ENCODE data around the gene FIGLA.
"Not testable (repeated sequence)": the region's sequence is repeated elsewhere in the genome, so short reads cannot be mapped to it uniquely, and the experiment has no call there.

FIGLA gene

DNA sequence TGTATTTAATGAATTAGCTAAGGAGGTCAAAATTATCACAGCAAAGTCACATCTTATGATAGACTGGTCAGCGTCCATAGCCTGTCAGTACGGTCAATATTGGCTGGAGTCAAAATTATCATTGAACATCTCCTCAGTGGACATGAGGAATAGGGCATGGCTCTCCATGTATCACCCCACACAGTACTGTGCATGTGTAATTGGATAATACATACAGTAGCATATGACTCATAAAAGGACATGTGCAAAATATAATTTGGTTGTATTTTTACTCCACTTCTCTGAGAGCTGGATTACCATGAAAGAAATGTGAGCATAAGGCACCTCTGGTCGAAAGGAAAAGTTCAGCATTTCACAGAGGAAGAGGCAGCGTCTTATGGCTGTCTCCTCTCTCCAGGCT, 47.4 kb downstream of the FIGLA start:
- DNase-seq, result no peak

GRCh38 chr2:70739492-70739891, 51.0 kb downstream of the FIGLA start:
- not testable (repeated sequence) for DNase-seq

DNA sequence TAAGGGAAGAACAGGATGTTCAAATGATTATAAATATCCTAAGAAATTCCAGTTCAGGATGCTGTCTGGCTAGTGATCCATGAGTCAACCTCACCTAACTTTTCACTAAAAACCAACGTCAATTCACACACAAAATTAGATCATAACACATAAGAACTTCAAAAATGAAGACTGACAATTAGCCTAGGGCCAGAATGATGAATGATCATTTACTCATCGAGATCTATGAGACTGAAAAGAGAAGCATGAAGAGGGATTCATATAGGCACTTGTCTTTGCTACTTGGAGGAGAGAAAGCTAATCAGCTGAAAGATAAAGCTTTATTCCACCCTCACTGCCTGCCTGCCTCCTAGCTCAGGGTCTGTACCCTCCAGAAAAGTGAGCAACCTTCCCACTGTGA, 52.3 kb downstream of the FIGLA start:
- DNase-seq, result no peak

DNA sequence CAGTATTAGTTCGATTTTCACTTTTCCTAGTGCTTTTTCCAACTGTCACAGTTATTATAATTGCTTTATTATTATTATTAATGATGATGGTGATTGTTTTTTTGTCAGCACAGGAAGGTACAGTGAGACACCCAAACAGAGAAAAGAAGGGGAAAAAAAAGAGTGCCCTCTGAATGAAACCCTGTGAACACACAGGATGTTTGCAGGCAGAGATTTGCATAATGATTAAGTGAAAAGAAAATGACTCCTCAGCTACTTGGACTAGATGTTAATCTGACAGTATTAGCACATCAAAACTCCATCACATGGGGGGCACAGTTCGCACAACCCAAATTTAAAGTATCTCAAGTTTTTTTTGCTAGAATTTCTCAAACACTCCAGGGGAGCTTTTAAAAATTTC, 55.4 kb downstream of the FIGLA start:
- DNase-seq, result no peak

DNA sequence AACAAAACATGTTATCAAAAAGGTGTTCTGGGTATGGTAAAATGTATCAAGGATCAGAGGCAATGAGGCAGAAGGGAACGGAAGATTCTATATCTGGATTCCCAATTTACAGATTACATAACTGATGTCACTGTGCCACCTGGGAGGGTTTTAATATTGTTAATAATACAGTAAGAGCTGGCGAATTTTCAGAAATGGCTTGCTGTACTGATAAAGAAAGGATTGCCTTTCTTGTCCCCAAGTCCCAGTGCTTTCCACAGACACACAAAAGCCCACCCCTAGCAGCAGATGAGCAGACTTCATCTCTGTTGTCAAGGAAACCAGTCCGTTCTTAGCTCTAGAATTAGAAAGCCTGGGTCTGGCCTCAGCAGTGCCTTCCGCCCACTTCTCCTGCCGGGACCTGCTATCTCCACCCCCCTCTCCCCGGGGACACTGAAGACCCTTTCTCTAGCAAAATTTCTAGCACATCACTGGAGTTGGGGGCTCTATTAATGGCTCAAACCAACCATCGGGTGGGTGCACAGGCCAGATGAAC, 56.7 kb downstream of the FIGLA start:
- DNase-seq, result no peak

GRCh38 chr2:70732766-70733645, 57.4 kb downstream of the FIGLA start:
- no peak for DNase-seq

DNA sequence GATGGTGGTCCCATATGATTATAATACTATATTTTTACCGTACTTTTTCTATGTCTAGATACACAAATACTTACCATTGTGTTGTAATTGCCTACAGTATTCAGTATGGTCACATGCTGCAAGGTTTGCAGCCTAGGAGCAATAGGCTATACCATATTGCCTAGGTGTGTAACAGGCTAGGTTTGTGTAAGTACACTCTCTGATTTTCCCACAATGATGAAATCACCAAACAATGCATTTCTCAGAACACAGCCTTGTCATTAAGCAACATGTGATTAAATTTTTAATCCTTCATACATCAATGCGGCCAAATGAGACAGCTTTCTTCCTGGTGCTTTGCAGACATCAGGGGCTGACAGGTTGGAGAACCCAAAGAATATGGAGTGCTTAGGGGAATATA, 59.7 kb downstream of the FIGLA start:
- DNase-seq, result no peak

DNA sequence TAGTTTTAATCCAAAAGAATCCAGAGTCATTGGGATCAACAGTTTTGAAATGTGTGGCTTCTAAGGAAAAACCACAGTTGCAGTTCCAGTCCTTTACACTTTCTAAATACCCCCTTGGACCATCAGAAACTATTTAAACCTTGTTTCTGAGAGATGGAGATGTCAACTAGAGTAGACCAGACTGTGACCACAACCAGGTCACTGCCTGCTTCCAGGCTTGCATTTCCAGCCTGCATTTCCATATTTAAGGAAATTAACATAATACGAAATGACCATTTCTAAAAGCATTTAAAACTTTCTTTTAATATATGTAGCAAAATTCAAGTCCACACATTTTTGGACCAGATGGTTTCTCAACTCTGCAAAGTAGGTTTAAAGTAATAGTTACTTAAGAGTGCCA, 60.8 kb downstream of the FIGLA start:
- no peak for DNase-seq

DNA sequence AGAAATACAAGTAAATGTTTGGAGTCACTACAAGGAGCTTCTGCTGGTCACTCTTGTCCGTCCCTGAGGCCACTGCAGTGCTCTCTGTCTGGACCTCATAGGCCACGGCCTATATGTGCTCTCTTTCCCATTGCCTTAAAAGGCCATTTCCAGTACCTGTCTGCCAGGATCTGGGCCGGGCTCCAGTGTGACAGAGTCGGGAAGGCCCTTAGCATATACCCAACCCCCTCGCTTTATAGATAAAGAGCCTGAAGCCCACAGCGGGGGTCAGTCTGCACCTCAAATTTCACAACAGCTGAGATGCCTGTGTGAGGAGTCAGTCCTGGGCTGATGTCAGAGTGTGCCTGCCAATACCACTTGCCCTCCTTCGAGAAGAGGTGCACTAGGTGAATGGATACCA, 62.3 kb downstream of the FIGLA start:
- no peak for DNase-seq

Data from stimulated activated naive CD4-positive, alpha-beta T cell (primary cell).